OCI-LY7 (cell line): Measurements from ENCODE around the gene RFT1.

ENCODE experiments used
- CTCF ChIP-seq: fragments of 200-600 bp; sonication (generic); conservative IDR thresholded peaks from 2 replicates; pipeline ENCODE4 v1.5.1; 2014; ENCODE audit warnings: mild to moderate bottlenecking, antibody characterized with exemption, low read length, moderate library complexity, mixed read lengths
- EZH2phosphoT487 ChIP-seq: fragments of 200-600 bp; sonication (generic); IDR thresholded peaks from 2 replicates; pipeline ENCODE4 v1.6.1; 2018; ENCODE audit warnings: low read depth, borderline replicate concordance, mild to moderate bottlenecking, mixed run types, antibody characterized with exemption, low read length, moderate library complexity, mixed read lengths

DNA sequence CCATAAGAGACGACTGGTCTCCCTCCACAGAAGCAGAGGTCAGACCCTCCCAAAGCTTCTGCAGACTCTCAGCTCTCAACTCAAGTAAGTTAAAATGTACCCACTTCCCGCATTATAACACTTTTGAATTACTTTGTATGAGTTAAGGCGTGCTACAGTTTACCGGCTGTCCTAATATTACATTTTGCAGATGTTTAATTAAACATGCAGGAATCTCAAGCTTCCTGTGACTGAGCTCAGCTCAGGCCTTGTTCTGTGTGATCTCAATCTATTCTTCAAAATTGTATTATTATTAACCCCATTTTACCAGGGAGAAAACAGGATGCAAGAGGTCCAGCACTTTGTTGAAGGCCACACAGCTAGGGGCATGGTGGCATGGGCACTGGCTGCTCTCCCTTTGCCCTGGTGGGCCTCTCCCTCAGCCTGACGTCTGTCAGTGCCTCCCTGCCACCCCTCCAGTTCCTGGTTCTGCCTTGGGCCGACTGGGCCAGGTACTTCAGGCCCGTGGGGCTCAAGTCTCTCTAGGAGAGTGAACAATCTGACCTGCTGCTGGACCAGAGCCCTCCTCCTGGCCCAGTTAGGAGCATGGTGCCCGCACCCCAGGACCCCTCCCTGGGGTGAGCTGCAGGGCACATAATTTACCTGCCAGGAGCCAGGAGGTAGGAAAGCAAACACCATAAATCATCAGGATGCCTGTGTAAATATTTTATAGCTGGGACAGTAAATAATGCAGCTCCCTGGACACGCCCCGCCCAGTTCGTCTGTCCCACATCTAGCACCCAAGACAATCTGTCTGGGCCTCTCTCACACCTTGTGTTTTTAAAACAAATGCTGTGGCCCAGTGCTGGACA lies 14.9 kb upstream of the RFT1 start:
- TF ChIP-seq CTCF (no peak), EZH2phosphoT487 (no peak)
